Ovary (tissue), 3 donors: ENCODE data around the gene C20orf173.

Experiments
- EP300 ChIP-seq: sonication (generic); formaldehyde crosslinking; IDR thresholded peaks from one replicate; pipeline ENCODE4 v1.6.1; 2017; ENCODE audit warnings: antibody characterized with exemption
- TF ChIP-seq, protein P1 (sequence below), 3 donors: fragments of 450-650 bp in 2 of 3; fragments of 200-600 bp in 1 of 3; IDR thresholded peaks; one replicate each; pipeline versions ENCODE4 v1.5.1 to v1.8.0; 2016 to 2022; ENCODE audit warnings: antibody characterized with exemption in 3 of 3, mild to moderate bottlenecking in 1 of 3
- donor health status: DM: no; HTN: no; CAD: no.

DNA sequence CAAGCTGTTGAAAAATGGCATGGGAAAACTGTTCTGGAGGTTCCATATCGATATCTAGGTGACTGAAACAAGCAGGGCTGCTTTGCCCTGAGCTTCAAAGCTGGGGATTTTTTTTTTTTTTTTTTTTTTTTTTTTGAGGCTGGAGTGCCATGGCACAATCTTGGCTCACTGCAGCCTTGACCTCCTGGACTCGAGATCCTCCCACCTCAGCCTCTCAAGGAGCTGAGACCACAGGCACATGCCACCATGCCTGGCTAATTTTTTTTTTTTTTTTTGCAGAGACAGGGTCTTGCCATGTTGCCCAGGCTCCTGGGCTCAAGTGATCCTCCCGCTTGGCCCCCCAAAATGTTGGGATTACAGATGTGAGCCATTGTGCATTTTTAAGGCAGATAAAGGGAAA lies 23.5 kb upstream of the C20orf173 start:
- TF ChIP-seq, protein P1, sequence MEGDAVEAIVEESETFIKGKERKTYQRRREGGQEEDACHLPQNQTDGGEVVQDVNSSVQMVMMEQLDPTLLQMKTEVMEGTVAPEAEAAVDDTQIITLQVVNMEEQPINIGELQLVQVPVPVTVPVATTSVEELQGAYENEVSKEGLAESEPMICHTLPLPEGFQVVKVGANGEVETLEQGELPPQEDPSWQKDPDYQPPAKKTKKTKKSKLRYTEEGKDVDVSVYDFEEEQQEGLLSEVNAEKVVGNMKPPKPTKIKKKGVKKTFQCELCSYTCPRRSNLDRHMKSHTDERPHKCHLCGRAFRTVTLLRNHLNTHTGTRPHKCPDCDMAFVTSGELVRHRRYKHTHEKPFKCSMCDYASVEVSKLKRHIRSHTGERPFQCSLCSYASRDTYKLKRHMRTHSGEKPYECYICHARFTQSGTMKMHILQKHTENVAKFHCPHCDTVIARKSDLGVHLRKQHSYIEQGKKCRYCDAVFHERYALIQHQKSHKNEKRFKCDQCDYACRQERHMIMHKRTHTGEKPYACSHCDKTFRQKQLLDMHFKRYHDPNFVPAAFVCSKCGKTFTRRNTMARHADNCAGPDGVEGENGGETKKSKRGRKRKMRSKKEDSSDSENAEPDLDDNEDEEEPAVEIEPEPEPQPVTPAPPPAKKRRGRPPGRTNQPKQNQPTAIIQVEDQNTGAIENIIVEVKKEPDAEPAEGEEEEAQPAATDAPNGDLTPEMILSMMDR (IDR thresholded peaks at IDR 0.05): no peak
- TF ChIP-seq EP300: no peak
